PFSK-1 (cell line): ENCODE measurements around the gene C17orf114.

Source experiments
- FOXP2 ChIP-seq: optimal IDR thresholded peaks from 2 replicates; pipeline ENCODE3; 2011; ENCODE audit warnings: borderline replicate concordance, control low read depth, inconsistent platforms; ENCODE audit not compliant: insufficient read depth; ENCODE audit errors: extremely low read length, extremely low read depth
- POLR2AphosphoS5 ChIP-seq: IDR thresholded peaks from 2 replicates; pipeline ENCODE4 v1.6.1; 2012; ENCODE audit warnings: low read depth, mild to moderate bottlenecking, control low read depth, low read length, moderate library complexity
- SIN3A ChIP-seq: IDR thresholded peaks from 2 replicates; pipeline ENCODE4 v1.6.1; 2012; ENCODE audit warnings: mild to moderate bottlenecking, low read length, moderate library complexity, borderline replicate concordance; ENCODE audit not compliant: insufficient read depth
- TAF1 ChIP-seq: IDR thresholded peaks from 2 replicates; pipeline ENCODE4 v1.6.1; 2012; ENCODE audit warnings: low read length, control low read depth, borderline replicate concordance; ENCODE audit not compliant: insufficient read depth
- TF ChIP-seq, protein P1 (sequence below), 2 experiments: IDR thresholded peaks; 2 replicates each; pipeline versions ENCODE4 v1.6.1 to v1.8.0; 2011 to 2012; ENCODE audit warnings: low read depth in 2 of 2, low read length in 2 of 2, control low read depth in 1 of 2, inconsistent platforms in 1 of 2, mild to moderate bottlenecking in 1 of 2, moderate library complexity in 1 of 2; ENCODE audit not compliant: insufficient read depth in 1 of 2

DNA sequence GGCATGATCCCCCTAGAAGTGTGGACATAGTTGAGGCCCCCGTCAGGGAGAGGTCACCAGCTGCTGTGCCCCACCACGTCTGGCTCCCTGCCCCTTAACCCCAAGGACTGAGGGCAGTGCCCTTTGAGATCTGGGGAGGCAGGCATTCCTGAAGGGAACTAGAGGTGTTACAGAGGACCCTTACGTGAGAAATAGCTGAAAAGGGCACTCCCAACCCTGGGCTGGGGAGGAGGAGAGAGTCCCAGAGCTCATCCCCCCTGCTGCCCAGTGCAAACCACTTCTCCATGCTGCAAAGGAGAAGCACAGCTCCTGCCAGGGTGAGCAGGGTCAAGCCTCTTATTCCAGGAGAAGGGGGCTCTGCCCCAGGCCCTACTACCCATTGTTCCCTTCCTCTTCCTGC is 20.7 kb upstream of the C17orf114 start:
- TF ChIP-seq, protein P1, sequence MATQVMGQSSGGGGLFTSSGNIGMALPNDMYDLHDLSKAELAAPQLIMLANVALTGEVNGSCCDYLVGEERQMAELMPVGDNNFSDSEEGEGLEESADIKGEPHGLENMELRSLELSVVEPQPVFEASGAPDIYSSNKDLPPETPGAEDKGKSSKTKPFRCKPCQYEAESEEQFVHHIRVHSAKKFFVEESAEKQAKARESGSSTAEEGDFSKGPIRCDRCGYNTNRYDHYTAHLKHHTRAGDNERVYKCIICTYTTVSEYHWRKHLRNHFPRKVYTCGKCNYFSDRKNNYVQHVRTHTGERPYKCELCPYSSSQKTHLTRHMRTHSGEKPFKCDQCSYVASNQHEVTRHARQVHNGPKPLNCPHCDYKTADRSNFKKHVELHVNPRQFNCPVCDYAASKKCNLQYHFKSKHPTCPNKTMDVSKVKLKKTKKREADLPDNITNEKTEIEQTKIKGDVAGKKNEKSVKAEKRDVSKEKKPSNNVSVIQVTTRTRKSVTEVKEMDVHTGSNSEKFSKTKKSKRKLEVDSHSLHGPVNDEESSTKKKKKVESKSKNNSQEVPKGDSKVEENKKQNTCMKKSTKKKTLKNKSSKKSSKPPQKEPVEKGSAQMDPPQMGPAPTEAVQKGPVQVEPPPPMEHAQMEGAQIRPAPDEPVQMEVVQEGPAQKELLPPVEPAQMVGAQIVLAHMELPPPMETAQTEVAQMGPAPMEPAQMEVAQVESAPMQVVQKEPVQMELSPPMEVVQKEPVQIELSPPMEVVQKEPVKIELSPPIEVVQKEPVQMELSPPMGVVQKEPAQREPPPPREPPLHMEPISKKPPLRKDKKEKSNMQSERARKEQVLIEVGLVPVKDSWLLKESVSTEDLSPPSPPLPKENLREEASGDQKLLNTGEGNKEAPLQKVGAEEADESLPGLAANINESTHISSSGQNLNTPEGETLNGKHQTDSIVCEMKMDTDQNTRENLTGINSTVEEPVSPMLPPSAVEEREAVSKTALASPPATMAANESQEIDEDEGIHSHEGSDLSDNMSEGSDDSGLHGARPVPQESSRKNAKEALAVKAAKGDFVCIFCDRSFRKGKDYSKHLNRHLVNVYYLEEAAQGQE (IDR thresholded peaks at IDR 0.05; ENCODE audit: insufficient read depth in 1 of 2, low read depth in 2 of 2, low read length in 2 of 2) = no peak
- TF ChIP-seq POLR2AphosphoS5 (no peak), FOXP2 (no peak), TAF1 (no peak), SIN3A (no peak)
